Breast epithelium (tissue), 3 donors: Measurements from ENCODE around the gene PTRH2.

Experiments
- POLR2A ChIP-seq: fragments of 450-650 bp; IDR thresholded peaks from one replicate; pipeline ENCODE4 v1.6.1; 2016; ENCODE audit warnings: antibody characterized with exemption, mild to moderate bottlenecking, moderate library complexity
- TF ChIP-seq, protein P1 (sequence below), 3 donors: fragments of 450-650 bp; IDR thresholded peaks; one replicate each; pipeline ENCODE4 v1.5.1; 2016 to 2017; ENCODE audit warnings: antibody characterized with exemption in 3 of 3, mild to moderate bottlenecking in 3 of 3, moderate library complexity in 3 of 3

DNA sequence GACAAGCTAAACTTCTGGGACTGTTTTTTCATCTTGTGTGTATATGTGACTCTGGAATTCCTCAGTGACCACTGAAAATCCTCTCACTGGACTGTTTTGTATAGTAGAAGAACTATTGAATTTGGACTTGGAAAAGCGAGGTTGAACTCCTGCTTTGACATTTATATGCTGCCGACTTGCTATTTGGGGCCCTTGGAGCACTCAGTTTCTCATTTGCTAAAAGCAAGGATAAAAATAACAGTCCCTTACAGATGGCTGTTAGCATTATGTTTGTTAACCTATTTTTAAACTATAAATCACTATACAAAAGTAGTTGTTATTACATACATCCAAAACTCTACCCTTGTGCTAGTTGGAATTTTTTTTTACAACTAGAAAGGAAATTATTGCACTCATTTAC is 9.2 kb upstream of the PTRH2 start:
- TF ChIP-seq, protein P1, sequence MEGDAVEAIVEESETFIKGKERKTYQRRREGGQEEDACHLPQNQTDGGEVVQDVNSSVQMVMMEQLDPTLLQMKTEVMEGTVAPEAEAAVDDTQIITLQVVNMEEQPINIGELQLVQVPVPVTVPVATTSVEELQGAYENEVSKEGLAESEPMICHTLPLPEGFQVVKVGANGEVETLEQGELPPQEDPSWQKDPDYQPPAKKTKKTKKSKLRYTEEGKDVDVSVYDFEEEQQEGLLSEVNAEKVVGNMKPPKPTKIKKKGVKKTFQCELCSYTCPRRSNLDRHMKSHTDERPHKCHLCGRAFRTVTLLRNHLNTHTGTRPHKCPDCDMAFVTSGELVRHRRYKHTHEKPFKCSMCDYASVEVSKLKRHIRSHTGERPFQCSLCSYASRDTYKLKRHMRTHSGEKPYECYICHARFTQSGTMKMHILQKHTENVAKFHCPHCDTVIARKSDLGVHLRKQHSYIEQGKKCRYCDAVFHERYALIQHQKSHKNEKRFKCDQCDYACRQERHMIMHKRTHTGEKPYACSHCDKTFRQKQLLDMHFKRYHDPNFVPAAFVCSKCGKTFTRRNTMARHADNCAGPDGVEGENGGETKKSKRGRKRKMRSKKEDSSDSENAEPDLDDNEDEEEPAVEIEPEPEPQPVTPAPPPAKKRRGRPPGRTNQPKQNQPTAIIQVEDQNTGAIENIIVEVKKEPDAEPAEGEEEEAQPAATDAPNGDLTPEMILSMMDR (IDR thresholded peaks at IDR 0.05), result no peak
- TF ChIP-seq POLR2A, result no peak
